GM12878 (cell line): ENCODE data around the gene MOV10L1. TPM values are rescaled to one million over a fixed set of nuclear protein-coding genes. Genes with fewer than 3 reads are reported as not detected.

ENCODE experiments used
- ATAC-seq: fragments of 200-7000 bp; cut with Tn5 transposase; 3 replicates; pipeline ENCODE4 v1.9.1; 2020; ENCODE audit warnings: mild to moderate bottlenecking, moderate library complexity
- BruUV-seq: library from RNA; stranded (reverse); fragments of 400-500 nt; replicated peaks from 2 replicates; lab custom pipeline; 2021; lab: Mats Ljungman, UMichigan
- CTCF ChIA-PET: fragments of 300-600 bp; sonication (Branson Sonifier 250); formaldehyde crosslinking; extraction: SDS; loops from one replicate; lab custom pipeline; 2021; ENCODE audit warnings: inconsistent platforms; lab: Yijun Ruan, JAX
- POLR2A ChIA-PET: fragments of 350-600 bp; formaldehyde crosslinking; extraction: SDS; loops from one replicate; lab custom pipeline; 2021; ENCODE audit warnings: inconsistent platforms; lab: Charles Lee
- RAD21 ChIA-PET: fragments of 300-600 bp; sonication (Branson Sonifier 250); formaldehyde crosslinking; loops from one replicate; lab custom pipeline; 2023; ENCODE audit warnings: antibody characterized with exemption; ENCODE audit not compliant: unreplicated experiment; lab: Charles Lee
- SMC1A ChIA-PET: fragments of 300-600 bp; sonication (Branson Sonifier 250); formaldehyde crosslinking; loops from one replicate; lab custom pipeline; 2023; ENCODE audit not compliant: unreplicated experiment, uncharacterized antibody; lab: Charles Lee
- DNase-seq: peaks from one replicate; pipeline ENCODE4 v3.0.0-alpha.2; 2011; ENCODE audit warnings: low read depth, low spot score
- FAIRE-seq: peaks from 3 replicates; lab custom pipeline; 2011; peaks lifted over from hg19 to GRCh38; lab: Jason Lieb, UNC
- H2AFZ ChIP-seq: 2 replicates; pipeline ENCODE4 v1.6.0; 2011; ENCODE audit warnings: low read depth, low read length, control low read depth; ENCODE audit not compliant: control insufficient read depth
- H3K27ac ChIP-seq: 2 replicates; pipeline ENCODE4 v1.5.1; 2011; ENCODE audit warnings: control low read depth; ENCODE audit not compliant: control insufficient read depth, insufficient read depth
- H3K27me3 ChIP-seq, 2 experiments: replicated peaks in 1 of 2; 2 replicates each; pipeline versions ENCODE4 v1.6.0 to v1.6.1; 2011; ENCODE audit warnings: low read length in 1 of 2; ENCODE audit not compliant: control insufficient read depth in 2 of 2, insufficient read depth in 2 of 2
- H3K36me3 ChIP-seq, 2 experiments: 2 replicates each; pipeline ENCODE4 v1.5.1; 2011; ENCODE audit warnings: low read length in 1 of 2; ENCODE audit not compliant: control insufficient read depth in 2 of 2, insufficient read depth in 2 of 2
- H3K4me1 ChIP-seq: 2 replicates; pipeline ENCODE4 v1.6.1; 2011; ENCODE audit warnings: mild to moderate bottlenecking, low read length, moderate library complexity, mixed read lengths; ENCODE audit not compliant: control insufficient read depth, insufficient read depth
- H3K4me2 ChIP-seq: 2 replicates; pipeline ENCODE4 v1.6.0; 2011; ENCODE audit warnings: control low read depth; ENCODE audit not compliant: control insufficient read depth, insufficient read depth
- H3K4me3 ChIP-seq: fragments of 200-600 bp; sonication (generic); 2 replicates; pipeline ENCODE4 v1.5.1; 2016
- H3K79me2 ChIP-seq: 2 replicates; pipeline ENCODE4 v1.6.0; 2011; ENCODE audit warnings: low read length; ENCODE audit not compliant: control insufficient read depth, insufficient read depth
- H3K9ac ChIP-seq: 2 replicates; pipeline ENCODE4 v1.8.0; 2011; ENCODE audit warnings: low read length, control low read depth, mixed read lengths; ENCODE audit not compliant: control insufficient read depth, insufficient read depth
- H3K9me3 ChIP-seq: replicated peaks from 3 replicates; pipeline ENCODE4 v1.5.1; 2011; ENCODE audit warnings: mild to moderate bottlenecking, low read length; ENCODE audit not compliant: control insufficient read depth, insufficient read depth
- H4K20me1 ChIP-seq: 2 replicates; pipeline ENCODE4 v1.6.0; 2011; ENCODE audit not compliant: control insufficient read depth, insufficient read depth
- ASH2L ChIP-seq: fragments of 300-600, 200-600 bp; sonication (generic); IDR thresholded peaks from 2 replicates; pipeline ENCODE4 v1.6.1; 2017; ENCODE audit warnings: low read depth, mild to moderate bottlenecking, borderline replicate concordance
- ATF2 ChIP-seq: IDR thresholded peaks from 2 replicates; pipeline ENCODE4 v1.6.1; 2012; ENCODE audit warnings: low read length, inconsistent platforms
- E2F8 ChIP-seq: fragments of 450-650 bp; IDR thresholded peaks from 2 replicates; pipeline ENCODE4 v1.6.1; 2018; ENCODE audit warnings: mild to moderate bottlenecking, low read depth, moderate library complexity; ENCODE audit not compliant: partially characterized antibody
- FOXM1 ChIP-seq: IDR thresholded peaks from 2 replicates; pipeline ENCODE4 v1.6.1; 2012; ENCODE audit warnings: low read depth, mild to moderate bottlenecking, inconsistent platforms, low read length, moderate library complexity
- HDAC6 ChIP-seq: fragments of 200-600 bp; sonication (generic); IDR thresholded peaks from one replicate; pipeline ENCODE4 v1.8.0; 2017; ENCODE audit warnings: antibody characterized with exemption; ENCODE audit not compliant: unreplicated experiment
- MTA3 ChIP-seq: IDR thresholded peaks from 2 replicates; pipeline ENCODE4 v1.6.1; 2012; ENCODE audit warnings: low read length, inconsistent platforms, borderline replicate concordance
- NBN ChIP-seq: fragments of 450-650 bp; IDR thresholded peaks from 2 replicates; pipeline ENCODE4 v1.6.1; 2016
- PAX5 ChIP-seq: IDR thresholded peaks from 2 replicates; pipeline ENCODE4 v1.6.1; 2011; ENCODE audit warnings: low read depth, low read length, borderline replicate concordance
- RAD51 ChIP-seq: fragments of 450-650 bp; IDR thresholded peaks from 2 replicates; pipeline ENCODE4 v1.6.1; 2016; ENCODE audit warnings: moderate library complexity, mild to moderate bottlenecking, inconsistent platforms
- RFX5 ChIP-seq: IDR thresholded peaks from 2 replicates; pipeline ENCODE4 v1.6.1; 2011; ENCODE audit warnings: low read depth, low read length, improper control_type of control experiment
- SIX5 ChIP-seq: IDR thresholded peaks from 2 replicates; pipeline ENCODE4 v1.6.1; 2011; ENCODE audit warnings: mild to moderate bottlenecking, low read depth, low read length, moderate library complexity; ENCODE audit not compliant: severe bottlenecking
- TCF12 ChIP-seq: IDR thresholded peaks from 2 replicates; pipeline ENCODE4 v1.6.1; 2011; ENCODE audit warnings: low read depth, mild to moderate bottlenecking, low read length
- TCF7 ChIP-seq: IDR thresholded peaks from 2 replicates; pipeline ENCODE4 v1.6.1; 2014; ENCODE audit warnings: antibody characterized with exemption, borderline replicate concordance
- USF2 ChIP-seq: IDR thresholded peaks from 2 replicates; pipeline ENCODE4 v1.6.1; 2011; ENCODE audit warnings: low read depth, low read length, improper control_type of control experiment, borderline replicate concordance
- YBX1 ChIP-seq: fragments of 450-650 bp; IDR thresholded peaks from 2 replicates; pipeline ENCODE4 v1.6.1; 2016; ENCODE audit warnings: antibody characterized with exemption
- YY1 ChIP-seq: IDR thresholded peaks from 2 replicates; pipeline ENCODE4 v1.6.1; 2011; ENCODE audit warnings: low read depth, mild to moderate bottlenecking, low read length
- ZNF207 ChIP-seq: fragments of 450-650 bp; IDR thresholded peaks from 2 replicates; pipeline ENCODE4 v1.6.1; 2014; ENCODE audit warnings: antibody characterized with exemption, mild to moderate bottlenecking, borderline replicate concordance
- WGBS: methylation state at CpG from one replicate; pipeline ENCODE4 v1.1.6; 2016; ENCODE audit warnings: low lambda C conversion rate; ENCODE audit not compliant: insufficient replicate concordance, insufficient coverage; ENCODE audit errors: missing lambda C conversion rate; 5-methylcytosine and 5-hydroxymethylcytosine counted together
- in situ Hi-C: fragments of 300-500 bp; cut with MboI; formaldehyde crosslinking; loops from 9 replicates; pipeline ENCODE4 v1.14.3; 2018; ENCODE audit warnings: mixed read lengths
- intact Hi-C: fragments of 100-400 bp; cut with micrococcal nuclease; formaldehyde crosslinking; loops from one replicate; pipeline ENCODE4 v1.14.2; 2022; ENCODE audit not compliant: unreplicated experiment
- polyA plus RNA-seq, 11 experiments: library from polyadenylated mRNA; depleted of rRNA in 4 of 11; unstranded in 6 of 11; stranded (reverse) in 5 of 11; fragments of >200 nt; fragmentation: Nextera tagmentation in 4 of 11; fragmentation: Illumina TruSeq in 1 of 11; extraction: Ambion mirVana in 4 of 11; extraction: Trizol in 1 of 11; gene quantifications; 1 replicate in 1 of 11; 2 replicates in 10 of 11; pipeline versions ENCODE4 v1.2.1 to v1.2.3, GENCODE V29; 2011 to 2016; ENCODE audit warnings: inconsistent platforms in 2 of 11, missing spikeins in 2 of 11, low read depth in 1 of 11
- total RNA-seq, 4 experiments: library from RNA; depleted of rRNA in 3 of 4; stranded (reverse); fragments of >200 nt in 3 of 4; fragmentation: Illumina TruSeq in 1 of 4; extraction: Trizol in 1 of 4; gene quantifications; 2 replicates each; pipeline versions ENCODE4 v1.2.1 to v1.2.3, GENCODE V29; 2013 to 2021
- TF ChIP-seq, protein P1 (sequence below): IDR thresholded peaks from 2 replicates; pipeline ENCODE4 v1.6.1; 2012; ENCODE audit warnings: low read depth, low read length, improper control_type of control experiment

The MOV10L1 gene
- total and polyA plus RNA-seq, 10 of the 15 experiments (the other 5 are each of a cell fraction or from before 2014, with no cell fraction given) = 0.22 TPM; not detected in 9

DNA sequence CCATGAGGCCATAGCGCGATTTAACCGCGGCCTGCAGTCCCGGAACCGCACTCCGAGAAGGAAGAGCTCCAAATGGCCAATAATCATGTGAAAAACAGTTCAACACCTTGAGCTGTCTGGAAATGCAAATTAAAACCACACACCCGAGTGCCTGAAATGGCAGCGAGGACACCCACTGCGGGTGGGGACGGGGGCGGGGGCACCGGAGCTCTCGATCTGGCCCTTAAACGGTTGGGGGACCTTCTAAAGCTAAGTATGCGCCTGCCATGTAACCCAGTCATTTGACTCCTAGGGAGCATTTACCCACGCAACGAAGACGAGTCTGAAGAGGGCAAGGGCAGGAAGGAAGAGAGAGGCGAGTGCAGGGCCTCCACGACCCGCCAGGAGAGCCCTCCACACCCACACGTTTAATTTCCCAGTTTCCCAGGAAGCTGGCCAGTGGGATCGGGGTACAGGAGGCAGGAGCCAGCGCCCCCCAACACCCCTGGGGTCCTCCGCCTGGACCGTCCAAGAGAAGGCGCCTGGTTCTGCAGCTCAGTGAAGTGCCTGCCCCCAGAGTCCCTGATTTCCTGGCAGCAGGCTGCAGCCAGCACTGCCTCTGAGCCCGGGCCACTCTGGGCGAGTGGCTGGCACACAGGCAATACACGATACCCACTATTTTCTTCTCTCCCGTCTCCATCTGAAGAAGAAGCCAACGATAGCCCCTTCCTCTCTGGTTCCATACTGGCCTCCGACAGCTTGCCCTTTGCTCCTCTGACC lies 33.4 kb upstream of the MOV10L1 start (continued):
- TF ChIP-seq ATF2 = no peak
- no peak for TF ChIP-seq TCF7
- no peak for TF ChIP-seq TCF12
- TF ChIP-seq, protein P1, sequence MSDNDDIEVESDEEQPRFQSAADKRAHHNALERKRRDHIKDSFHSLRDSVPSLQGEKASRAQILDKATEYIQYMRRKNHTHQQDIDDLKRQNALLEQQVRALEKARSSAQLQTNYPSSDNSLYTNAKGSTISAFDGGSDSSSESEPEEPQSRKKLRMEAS = no peak
- no peak for TF ChIP-seq RAD51
- TF ChIP-seq PAX5 = no peak
- no peak for TF ChIP-seq FOXM1
- TF ChIP-seq ZNF207 = no peak
- no peak for TF ChIP-seq RFX5
- TF ChIP-seq MTA3 = no peak
- TF ChIP-seq NBN = no peak

DNA sequence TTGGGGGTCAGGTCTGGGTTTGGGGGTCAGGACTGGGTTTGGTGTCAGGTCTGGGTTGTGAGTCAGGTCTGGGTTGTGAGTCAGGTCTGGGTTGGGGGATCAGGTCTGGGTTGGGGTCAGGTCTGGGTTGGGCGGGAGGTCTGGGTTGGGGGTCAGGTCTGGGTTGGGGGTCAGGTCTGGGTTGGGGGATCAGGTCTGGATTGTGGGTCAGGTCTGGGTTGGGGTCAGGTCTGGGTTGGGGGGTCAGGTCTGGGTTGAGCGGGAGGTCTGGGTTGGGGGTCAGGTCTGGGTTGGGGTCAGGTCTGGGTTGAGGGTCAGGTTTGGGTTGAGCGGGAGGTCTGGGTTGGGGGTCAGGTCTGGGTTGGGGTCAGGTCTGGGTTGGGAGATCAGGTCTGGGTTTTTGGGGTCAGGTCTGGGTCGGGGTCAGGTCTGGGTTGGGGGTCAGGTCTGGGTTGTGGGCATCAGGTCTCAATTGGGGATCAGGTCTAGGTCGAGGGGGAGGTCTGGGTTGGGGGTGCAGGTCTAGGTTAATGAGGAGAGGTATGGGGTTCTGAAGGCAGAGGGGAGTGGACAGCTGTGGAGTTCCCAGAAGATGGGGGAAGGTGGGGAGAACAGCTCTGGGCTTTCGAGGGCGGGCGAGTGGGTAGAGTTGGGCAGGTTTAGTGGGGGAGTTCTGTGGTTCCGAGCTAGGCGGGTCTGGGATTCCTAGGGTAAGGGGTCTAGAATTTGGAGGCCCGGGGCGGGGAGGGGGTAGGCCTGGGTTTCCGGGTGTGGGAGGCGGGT lies 32.3 kb upstream of the MOV10L1 start:
- Histone ChIP-seq H3K79me2 (no peaks in the 10 kb centered on the region), H3K4me2 (no peak overlapping the region), H4K20me1 (no peaks in the 10 kb centered on the region), H3K27ac (no peak overlapping the region), H3K9ac (no peak overlapping the region), H3K9me3 (peaks cover 3% of the 10 kb centered on the region; the same call in 1 of the 3 replicates), H3K4me3 (no peak overlapping the region), H3K36me3 (no peaks in the 10 kb centered on the region), H3K27me3 (no peaks in the 10 kb centered on the region; a peak in 2 of 4 replicates), H2AFZ (no peak overlapping the region), H3K4me1 (0 out of 2 replicates have a peak, but pooled peaks cover 3% of the 10 kb centered on the region)
- in situ Hi-C loops (no loop called here), intact Hi-C loops (no loop called here)
- RAD21 ChIA-PET = interaction anchor here (1.6 kb wide), 1 partner anchor 27 kb away, joined by 3 read pairs; no protein-coding TSS in a partner anchor
- SMC1A ChIA-PET = no interaction called here
- no peak for DNase-seq
- no peak for ATAC-seq
- WGBS = 7% methylated on average over 5 of the region's 14 CpGs
- POLR2A ChIA-PET = no interaction called here
- BruUV-seq = no TSS peak
- FAIRE-seq = no peak
- CTCF ChIA-PET = no interaction called here
- TF ChIP-seq E2F8 (no peak), YY1 (no peak), USF2 (no peak), YBX1 (no peak), HDAC6 (no peak), SIX5 (no peak), ASH2L (no peak)
